NCI-H446 treated with DMSO at 0.1 percent for 48 hours (cell line): ENCODE measurements around the gene CSNK2B.

ENCODE experiments used
- DNase-seq: peaks from one replicate; lab custom pipeline; 2025; lab: John Stamatoyannopoulos, UW

Gene CSNK2B

GRCh38 chr6:31665501-31666336 is at the start of gene CSNK2B:
CSNK2B (plus strand) TSS chr6:31666080; CDS start chr6:31666832, 752 bp downstream.
- peak; percentile 97 for DNase-seq

DNA sequence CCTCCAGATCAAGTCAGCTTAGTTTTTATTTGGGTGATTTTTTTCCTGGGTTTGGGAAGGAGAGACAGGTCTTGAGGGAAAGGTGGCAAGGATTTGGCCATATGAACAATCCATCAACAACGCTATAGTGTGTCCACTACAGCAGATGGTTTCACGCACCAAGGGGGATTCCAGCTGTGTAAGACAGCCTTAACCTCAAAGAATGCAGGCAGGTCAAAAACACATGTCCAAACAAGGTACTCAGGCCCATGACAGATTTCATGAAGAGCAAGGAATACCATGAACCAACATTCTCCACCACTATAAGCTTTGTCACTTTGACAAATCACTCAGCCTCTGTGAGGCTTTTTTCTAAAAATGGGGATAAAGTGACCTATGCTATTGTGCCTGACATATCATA is 48.9 kb upstream of the CSNK2B start:
- DNase-seq = no peak

DNA sequence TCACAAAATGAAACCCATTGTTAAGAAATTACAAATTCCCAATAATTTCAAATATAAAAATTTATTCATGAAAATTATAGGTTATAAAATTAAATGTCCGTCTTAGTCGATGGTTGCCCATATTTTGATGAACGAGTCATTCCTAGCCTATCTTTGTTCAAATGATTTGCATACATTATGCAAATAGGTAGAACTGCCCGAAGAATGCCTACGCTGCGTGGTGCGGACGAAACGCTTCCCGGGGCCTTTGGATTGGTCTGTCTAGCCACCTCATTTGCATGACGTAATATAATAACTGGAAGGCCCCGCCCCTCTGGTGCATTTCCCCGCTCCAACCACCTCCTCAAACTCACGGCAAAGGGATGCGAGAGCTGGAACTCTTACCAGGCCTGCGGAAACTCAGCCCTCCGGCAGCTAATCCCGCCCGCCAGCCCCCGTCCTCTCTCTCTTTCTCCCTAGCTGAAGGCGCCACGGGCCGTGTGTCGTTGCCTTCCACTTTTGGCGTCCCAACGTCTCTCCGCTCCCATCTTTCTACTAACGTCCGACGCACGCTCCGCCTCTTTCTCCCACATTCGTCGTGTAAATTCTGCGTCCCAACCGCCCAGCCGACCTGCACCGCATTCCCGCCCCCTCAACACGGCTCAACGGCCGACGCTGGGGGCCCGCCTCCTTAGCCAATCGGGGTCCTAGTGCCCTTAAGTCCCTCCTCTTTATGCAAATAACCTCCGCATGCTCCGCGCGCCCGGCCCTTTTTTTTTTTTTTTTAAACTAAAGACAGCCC is 45.9 kb upstream of the CSNK2B start:
- peak; percentile 99 for DNase-seq

DNA sequence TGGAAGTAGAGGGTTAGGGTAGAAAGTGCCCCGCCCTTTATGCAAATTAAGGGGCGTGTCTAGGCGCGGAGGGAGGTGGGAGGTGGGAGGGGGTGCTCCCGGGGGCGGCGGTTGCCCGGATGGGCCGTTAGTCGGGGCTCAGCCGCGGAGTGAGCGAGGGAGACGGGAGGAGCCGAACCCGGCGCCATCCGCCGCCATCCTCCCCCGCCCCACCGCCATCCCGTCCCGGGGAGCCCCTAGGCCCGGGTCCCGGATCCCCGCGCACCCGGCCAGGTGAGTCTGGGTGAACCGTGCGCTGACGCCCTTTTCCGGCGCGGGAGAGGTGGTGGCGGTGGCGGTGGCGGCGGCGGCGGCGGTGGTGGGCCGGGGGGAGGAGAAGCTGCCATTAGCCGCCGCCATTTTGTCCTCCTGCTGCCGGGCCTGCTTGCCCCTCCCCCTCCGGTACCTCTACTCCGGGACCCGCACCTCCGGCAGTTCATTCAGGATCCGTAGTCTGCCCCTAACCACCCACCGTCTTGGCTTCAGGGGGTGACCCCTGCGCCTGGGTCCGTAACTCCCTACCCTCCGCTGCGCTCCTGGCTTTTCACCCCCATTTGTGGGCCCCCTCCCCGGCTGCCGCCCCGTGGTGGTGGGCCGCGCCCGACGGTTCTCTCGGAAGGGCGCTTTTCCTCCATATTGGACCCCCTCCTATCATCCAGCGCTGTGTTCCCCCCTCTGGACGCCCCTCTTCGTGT is 45.1 kb upstream of the CSNK2B start, which contains the start of gene PRRC2A:
Gene PRRC2A (plus strand): TSS at position 130 of the 734 bp plus-strand sequence. CDS start 2,075 bp downstream, outside the sequence.
- peak; percentile 71 for DNase-seq

- no peak for DNase-seq
These were observed 44.5 kb upstream of the CSNK2B start for GRCh38 chr6:31621320-31621939.

DNA sequence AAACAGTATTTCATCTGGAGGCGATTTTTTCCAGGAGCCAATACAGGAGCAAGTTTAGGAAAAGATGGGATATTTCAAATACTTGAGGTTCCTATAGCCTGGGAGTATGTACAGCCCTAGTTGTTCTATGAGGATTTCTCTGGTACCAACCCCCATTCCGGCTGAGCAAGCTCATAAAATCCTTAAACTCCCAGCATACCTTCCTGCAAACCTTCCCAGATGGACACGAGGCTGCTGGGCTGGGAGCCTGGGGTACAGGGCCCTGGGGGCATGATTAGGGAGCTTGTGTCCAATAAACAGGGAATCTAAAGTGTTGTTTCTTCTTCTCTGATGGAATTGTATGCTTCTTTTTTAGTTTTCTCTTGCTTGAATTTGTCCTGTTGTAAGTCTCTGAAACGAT is 43.9 kb upstream of the CSNK2B start:
- DNase-seq = no peak

- DNase-seq = no peak
These were observed 43.2 kb upstream of the CSNK2B start for GRCh38 chr6:31622684-31623091.

GRCh38 chr6:31624070-31624469 is 41.8 kb upstream of the CSNK2B start:
- no peak for DNase-seq

DNA sequence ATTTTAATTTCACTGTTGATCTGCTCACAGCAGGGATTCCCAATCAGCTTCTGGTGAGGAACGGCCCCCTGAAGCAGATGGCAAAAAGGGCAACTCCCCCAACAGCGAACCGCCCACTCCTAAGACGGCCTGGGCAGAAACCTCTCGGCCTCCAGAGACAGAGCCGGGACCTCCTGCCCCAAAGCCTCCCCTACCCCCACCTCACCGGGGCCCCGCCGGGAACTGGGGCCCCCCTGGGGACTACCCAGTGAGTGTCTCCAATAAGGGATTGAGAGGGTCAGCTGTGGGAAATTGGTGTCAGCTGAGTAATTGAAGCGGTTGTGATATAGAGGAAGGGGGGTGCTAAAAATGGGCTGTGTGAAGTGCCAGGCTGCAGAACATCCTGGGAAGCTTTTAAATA is 38.9 kb upstream of the CSNK2B start:
- DNase-seq = no peak

DNA sequence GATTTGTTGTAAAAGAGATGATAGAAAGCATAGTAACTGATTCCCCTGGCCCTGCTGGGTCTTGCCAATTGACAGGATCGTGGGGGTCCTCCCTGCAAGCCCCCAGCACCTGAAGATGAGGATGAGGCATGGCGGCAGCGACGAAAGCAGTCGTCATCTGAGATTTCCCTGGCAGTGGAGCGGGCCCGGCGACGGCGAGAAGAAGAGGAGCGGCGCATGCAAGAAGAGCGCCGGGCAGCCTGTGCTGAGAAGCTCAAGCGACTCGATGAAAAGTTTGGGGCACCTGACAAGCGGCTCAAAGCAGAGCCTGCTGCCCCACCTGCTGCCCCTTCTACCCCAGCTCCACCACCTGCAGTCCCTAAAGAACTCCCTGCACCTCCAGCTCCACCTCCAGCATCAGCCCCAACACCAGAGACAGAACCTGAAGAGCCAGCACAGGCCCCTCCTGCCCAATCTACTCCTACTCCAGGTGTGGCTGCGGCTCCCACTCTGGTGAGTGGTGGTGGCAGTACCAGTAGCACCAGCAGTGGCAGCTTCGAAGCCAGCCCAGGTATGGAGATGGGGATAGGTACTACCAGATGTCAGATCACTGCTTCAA is 38.1 kb upstream of the CSNK2B start:
- no peak for DNase-seq

DNA sequence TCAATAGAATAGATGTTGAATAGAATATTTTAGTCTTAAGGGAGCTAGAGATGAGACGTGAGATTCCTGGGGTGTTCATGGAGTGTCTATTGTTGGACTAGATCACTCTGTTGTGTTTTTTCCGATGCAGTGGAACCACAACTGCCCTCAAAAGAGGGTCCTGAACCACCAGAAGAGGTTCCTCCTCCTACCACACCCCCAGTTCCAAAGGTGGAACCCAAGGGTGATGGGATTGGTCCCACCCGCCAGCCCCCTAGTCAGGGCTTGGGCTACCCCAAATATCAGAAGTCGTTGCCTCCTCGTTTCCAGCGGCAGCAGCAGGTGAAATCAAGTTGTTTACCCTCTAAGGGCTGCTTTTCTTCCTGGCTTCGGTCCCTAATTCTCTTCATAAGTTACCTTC is 36.9 kb upstream of the CSNK2B start:
- DNase-seq = no peak

DNA sequence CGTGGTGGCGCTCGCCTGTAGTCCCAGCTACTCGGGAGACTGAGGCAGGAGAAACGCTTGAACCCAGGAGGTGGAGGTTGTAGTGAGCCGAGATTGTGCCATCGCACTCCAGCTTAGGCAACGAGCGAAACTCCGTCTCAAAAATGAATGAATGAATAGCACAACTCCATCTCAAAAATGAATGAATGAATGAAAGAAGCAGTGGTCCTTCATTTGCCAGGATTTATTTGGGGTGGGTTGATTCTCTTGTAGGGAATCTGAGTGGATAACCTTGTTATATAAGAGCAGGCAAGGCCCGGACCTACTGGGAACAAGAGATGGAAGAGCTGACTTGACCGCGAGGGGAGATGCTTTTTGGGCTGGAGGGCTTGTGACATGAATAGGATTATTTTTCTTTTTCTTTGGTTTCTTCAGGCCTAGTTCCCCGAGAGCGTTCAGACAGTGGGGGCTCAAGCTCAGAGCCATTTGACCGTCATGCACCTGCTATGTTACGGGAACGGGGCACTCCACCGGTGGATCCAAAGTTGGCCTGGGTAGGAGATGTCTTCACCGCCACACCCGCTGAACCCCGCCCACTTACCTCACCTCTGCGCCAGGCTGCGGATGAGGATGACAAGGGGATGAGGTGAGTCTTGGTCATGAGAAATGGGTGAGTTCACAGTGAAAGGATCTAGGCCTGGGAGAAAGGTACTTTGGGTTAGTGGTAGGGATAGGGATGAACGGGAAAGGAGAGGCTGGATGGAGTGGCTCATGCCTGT is 35.5 kb upstream of the CSNK2B start:
- no peak for DNase-seq

DNA sequence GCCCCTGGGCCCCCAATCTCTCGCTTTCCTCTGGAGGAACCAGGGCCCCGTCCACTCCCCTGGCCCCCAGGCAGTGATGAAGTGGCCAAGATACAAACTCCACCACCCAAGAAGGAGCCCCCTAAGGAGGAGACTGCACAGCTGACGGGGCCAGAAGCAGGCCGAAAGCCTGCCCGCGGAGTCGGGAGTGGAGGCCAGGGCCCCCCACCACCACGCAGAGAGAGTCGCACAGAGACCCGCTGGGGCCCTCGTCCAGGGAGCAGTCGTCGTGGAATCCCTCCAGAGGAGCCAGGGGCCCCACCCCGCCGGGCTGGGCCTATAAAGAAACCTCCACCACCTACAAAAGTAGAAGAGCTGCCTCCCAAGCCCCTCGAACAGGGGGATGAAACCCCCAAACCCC is 34.7 kb upstream of the CSNK2B start:
- no peak for DNase-seq

- no peak for DNase-seq
These were observed 34.1 kb upstream of the CSNK2B start for GRCh38 chr6:31631681-31632278.

- no peak for DNase-seq
These were observed 33.5 kb upstream of the CSNK2B start for GRCh38 chr6:31632279-31632946.

- no peak for DNase-seq
These were observed 32.4 kb upstream of the CSNK2B start for GRCh38 chr6:31633447-31633846.

DNA sequence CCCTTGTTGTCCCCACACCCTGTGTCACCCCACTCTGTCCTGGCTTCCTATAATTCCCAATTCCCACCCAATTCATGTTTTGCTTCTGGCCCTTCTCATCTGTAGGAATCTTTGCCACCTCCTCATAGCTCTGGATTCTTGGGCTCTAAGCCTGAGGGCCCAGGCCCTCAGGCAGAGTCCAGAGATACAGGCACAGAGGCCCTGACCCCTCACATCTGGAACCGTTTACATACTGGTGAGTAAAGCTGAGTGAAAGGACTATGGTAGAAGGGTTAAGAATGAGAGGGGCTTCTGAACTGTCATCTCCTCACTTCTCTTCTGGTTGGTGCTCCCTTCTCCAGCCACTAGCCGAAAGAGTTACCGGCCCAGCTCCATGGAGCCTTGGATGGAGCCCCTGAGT is 31.7 kb upstream of the CSNK2B start:
- no peak for DNase-seq

- DNase-seq = no peak
These were observed 30.8 kb upstream of the CSNK2B start for GRCh38 chr6:31634969-31635575.
